ENCODE data around the gene PANK2. TPM values are rescaled to one million over a fixed set of nuclear protein-coding genes. Genes with fewer than 3 reads are reported as not detected.
A peak's percentile ranks its signal among the peaks of the same experiment; 100 is the strongest.

Gene PANK2
- total RNA-seq, 4 donors from 2014 or later = 22.9 to 48.7 (median 38.2) TPM

DNA sequence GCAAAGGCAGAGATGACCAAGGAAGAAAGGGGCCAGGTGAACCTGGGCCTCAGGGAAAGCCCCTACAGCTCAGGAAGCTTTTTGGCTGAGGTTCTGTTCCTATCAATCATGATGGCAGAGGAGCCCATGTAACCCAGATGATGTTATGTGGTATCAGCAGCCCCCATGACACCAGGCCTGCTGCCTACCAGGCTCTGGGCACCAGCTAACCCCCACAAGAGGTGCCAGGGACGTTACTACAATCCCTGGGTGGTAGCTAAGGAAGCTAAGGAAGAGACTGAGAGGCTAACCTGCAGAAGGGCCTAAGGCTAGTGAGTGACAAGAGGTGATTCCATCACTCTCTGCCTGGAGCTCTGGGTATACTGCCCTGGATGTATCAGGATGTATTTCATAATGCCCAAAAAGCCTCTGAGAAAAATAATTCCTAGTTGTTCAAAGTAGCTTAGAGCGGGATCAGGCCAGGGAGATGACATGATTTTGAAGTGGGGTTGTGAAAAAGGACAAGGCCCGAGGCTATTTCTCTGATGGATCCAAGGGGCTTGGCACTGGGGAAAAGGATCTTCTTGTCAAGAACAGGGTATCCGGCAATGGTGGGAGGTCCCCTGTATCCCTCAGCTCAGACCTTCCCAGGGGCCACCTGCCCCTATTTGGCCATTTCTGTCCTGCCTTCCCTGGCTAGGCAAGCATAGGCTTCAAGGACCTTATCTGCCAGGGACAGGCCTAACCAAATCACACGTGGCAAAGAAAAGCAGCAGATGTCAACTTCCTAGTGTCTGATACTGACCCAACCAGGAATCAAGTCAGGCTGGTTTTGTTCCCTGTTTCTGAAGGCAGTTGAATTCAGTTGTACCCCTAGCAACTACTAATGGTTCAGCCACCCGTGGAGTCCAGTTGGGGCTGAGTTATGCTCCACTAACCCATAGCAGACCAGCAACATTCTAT is 41.3 kb downstream of the PANK2 start:
- Histone ChIP-seq H3K27me3 (no peaks in the 10 kb centered on the region), H3K36me3 (no peaks in the 10 kb centered on the region), H3K4me1 (peaks cover 11 to 39% (median 16%) of the 10 kb centered on the region in 4 donors), H3K27ac (no peak overlapping the region), H3K4me3 (no peak overlapping the region), H3K9me3 (no peaks in the 10 kb centered on the region)
- TF ChIP-seq EP300 (IDR thresholded peaks at IDR 0.05; ENCODE audit: low read depth) = no peak
- TF ChIP-seq POLR2A (IDR thresholded peaks at IDR 0.05) = no peak
- TF ChIP-seq, protein P1, sequence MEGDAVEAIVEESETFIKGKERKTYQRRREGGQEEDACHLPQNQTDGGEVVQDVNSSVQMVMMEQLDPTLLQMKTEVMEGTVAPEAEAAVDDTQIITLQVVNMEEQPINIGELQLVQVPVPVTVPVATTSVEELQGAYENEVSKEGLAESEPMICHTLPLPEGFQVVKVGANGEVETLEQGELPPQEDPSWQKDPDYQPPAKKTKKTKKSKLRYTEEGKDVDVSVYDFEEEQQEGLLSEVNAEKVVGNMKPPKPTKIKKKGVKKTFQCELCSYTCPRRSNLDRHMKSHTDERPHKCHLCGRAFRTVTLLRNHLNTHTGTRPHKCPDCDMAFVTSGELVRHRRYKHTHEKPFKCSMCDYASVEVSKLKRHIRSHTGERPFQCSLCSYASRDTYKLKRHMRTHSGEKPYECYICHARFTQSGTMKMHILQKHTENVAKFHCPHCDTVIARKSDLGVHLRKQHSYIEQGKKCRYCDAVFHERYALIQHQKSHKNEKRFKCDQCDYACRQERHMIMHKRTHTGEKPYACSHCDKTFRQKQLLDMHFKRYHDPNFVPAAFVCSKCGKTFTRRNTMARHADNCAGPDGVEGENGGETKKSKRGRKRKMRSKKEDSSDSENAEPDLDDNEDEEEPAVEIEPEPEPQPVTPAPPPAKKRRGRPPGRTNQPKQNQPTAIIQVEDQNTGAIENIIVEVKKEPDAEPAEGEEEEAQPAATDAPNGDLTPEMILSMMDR (IDR thresholded peaks at IDR 0.05) = no peak
- no peak for TF ChIP-seq POLR2AphosphoS5 (IDR thresholded peaks at IDR 0.05)
- in situ Hi-C loops (cut with MboI; ENCODE audit: low pct_ligation_motif_present in 1 of 4, low pct_unique_long_range_greater_than_20kb in 1 of 4, low sequenced_read_pairs in 3 of 4) = no loop called here
- DNase-seq = no peak
- WGBS, 2 donors (ENCODE audit: low coverage in 1 of 2) = 71 to 100% methylated on average over 3 to 6 of the region's 6 CpGs
- intact Hi-C loops (cut with DNase I; ENCODE audit: low total_unique reads) = no loop called here

DNA sequence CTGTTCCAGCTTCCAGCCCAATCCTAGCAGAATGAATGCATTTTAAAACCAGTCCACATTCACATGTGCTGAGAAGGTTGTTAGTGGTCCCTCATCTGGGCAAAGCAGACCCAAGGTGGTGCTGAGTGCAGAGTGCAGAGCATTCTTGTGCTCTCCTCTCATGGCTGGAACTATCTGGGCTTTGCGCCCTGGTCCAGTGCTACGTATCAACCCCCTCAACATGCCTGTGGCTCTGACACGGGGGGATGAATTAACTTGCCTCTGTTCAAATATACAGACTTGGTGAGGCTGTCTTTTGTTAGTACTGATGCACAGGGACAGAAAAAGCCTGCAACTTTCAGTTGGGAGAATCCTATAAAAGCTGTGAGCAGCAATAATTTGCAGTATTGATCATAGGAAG is 42.5 kb downstream of the PANK2 start:
- H3K36me3 ChIP-seq = no peaks in the 10 kb centered on the region
- peaks cover 11 to 39% (median 17%) of the 10 kb centered on the region in 4 donors for H3K4me1 ChIP-seq
- 94% methylated on average over 3 of the region's 3 CpGs; no CpG with 5 or more reads in 1 of the 2 donors for WGBS, 2 donors (ENCODE audit: low coverage in 1 of 2)
- H3K4me3 ChIP-seq = no peak overlapping the region
- in situ Hi-C loops (cut with MboI; ENCODE audit: low pct_ligation_motif_present in 1 of 4, low pct_unique_long_range_greater_than_20kb in 1 of 4, low sequenced_read_pairs in 3 of 4) (no loop called here), intact Hi-C loops (cut with DNase I; ENCODE audit: low total_unique reads) (no loop called here)
- no peak for DNase-seq
- no peaks in the 10 kb centered on the region for H3K9me3 ChIP-seq
- peak overlapping the region; percentile 41 to 72 (median 61) for H3K27ac ChIP-seq
- TF ChIP-seq, protein P1 (IDR thresholded peaks at IDR 0.05) = no peak
- no peak for TF ChIP-seq POLR2AphosphoS5 (IDR thresholded peaks at IDR 0.05)
- TF ChIP-seq POLR2A (IDR thresholded peaks at IDR 0.05) = no peak
- no peak for TF ChIP-seq EP300 (IDR thresholded peaks at IDR 0.05; ENCODE audit: low read depth)
- no peaks in the 10 kb centered on the region for H3K27me3 ChIP-seq

DNA sequence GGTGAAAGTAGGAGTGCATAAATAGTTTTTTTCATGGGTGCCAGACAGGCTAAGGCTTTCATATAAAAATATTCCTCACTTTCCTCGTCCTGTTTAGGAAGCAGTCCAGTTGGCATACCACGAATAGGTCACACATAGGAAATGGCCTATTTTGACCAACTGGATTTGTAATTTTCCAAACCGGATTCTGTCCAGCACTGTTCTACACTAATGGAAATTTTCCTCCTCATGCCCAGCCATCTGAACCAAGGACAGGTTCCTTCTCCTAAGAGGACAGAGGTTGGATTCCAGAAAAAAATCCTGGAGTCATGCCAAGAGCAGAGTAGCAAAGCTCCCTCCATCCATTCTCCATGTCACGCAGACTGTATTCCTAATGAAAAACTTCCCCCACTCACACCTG is 43.1 kb downstream of the PANK2 start:
- H3K4me1 ChIP-seq = peaks cover 11 to 38% (median 17%) of the 10 kb centered on the region in 4 donors
- H3K4me3 ChIP-seq = peak overlapping the region in 3 of 4 donors; percentile 20 to 32 (median 30)
- in situ Hi-C loops (cut with MboI; ENCODE audit: low pct_ligation_motif_present in 1 of 4, low pct_unique_long_range_greater_than_20kb in 1 of 4, low sequenced_read_pairs in 3 of 4) = no loop called here
- no peaks in the 10 kb centered on the region for H3K36me3 ChIP-seq
- DNase-seq = no peak
- H3K9me3 ChIP-seq = no peaks in the 10 kb centered on the region
- intact Hi-C loops (cut with DNase I; ENCODE audit: low total_unique reads) = no loop called here
- no peaks in the 10 kb centered on the region for H3K27me3 ChIP-seq
- peak overlapping the region; percentile 41 to 72 (median 61) for H3K27ac ChIP-seq
- peak in 1 of 3 donors; percentile 26 for TF ChIP-seq POLR2AphosphoS5 (IDR thresholded peaks at IDR 0.05)
- TF ChIP-seq, protein P1 (IDR thresholded peaks at IDR 0.05) = no peak
- TF ChIP-seq POLR2A (IDR thresholded peaks at IDR 0.05) = no peak
- WGBS, 2 donors (ENCODE audit: low coverage in 1 of 2) = 65 to 79% methylated on average over 3 to 4 of the region's 4 CpGs

DNA sequence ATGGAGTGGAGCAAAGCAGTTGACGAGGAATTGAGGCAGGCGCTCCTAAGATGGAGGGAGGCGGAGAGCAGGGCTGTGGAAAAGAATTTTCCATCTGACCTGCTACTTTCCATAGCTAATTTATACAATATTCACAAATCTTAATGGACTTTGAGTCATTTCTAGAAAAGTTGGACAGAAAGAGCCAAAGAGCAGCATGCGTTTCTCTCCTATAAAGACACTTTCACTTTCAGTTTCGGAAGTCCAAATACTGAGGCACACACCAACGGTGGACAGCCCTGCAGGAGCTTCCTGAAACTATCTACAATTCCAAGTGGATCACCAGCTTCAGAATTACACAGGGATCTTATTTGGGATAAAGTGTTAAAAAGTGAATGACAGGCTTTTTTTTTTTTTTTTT is 43.5 kb downstream of the PANK2 start:
- Histone ChIP-seq H3K4me1 (peaks cover 11 to 34% (median 16%) of the 10 kb centered on the region in 4 donors), H3K9me3 (no peaks in the 10 kb centered on the region), H3K27me3 (no peaks in the 10 kb centered on the region), H3K4me3 (peak overlapping the region in 3 of 4 donors; percentile 20 to 32 (median 30)), H3K27ac (peak overlapping the region; percentile 41 to 72 (median 61)), H3K36me3 (no peaks in the 10 kb centered on the region)
- in situ Hi-C loops (cut with MboI; ENCODE audit: low pct_ligation_motif_present in 1 of 4, low pct_unique_long_range_greater_than_20kb in 1 of 4, low sequenced_read_pairs in 3 of 4) = no loop called here
- 49 to 50% methylated on average over 6 of the region's 6 CpGs for WGBS, 2 donors (ENCODE audit: low coverage in 1 of 2)
- no peak for DNase-seq
- TF ChIP-seq EP300 (IDR thresholded peaks at IDR 0.05; ENCODE audit: low read depth) = no peak
- no peak for TF ChIP-seq POLR2A (IDR thresholded peaks at IDR 0.05)
- TF ChIP-seq, protein P1 (IDR thresholded peaks at IDR 0.05) = no peak
- TF ChIP-seq POLR2AphosphoS5 (IDR thresholded peaks at IDR 0.05) = peak in 1 of 3 donors; percentile 3
- intact Hi-C loops (cut with DNase I; ENCODE audit: low total_unique reads) = no loop called here

Measured in transverse colon (tissue), 4 donors.